AML-193 (cell line): ENCODE results near the gene TEF.
"Not testable (repeated sequence)": the region's sequence is repeated elsewhere in the genome, so short reads cannot be mapped to it uniquely, and the experiment has no call there.

Experiments used
- DNase-seq, 2 experiments: peaks; one replicate each; lab custom pipeline; 2025; lab: John Stamatoyannopoulos, UW

TEF gene

DNA sequence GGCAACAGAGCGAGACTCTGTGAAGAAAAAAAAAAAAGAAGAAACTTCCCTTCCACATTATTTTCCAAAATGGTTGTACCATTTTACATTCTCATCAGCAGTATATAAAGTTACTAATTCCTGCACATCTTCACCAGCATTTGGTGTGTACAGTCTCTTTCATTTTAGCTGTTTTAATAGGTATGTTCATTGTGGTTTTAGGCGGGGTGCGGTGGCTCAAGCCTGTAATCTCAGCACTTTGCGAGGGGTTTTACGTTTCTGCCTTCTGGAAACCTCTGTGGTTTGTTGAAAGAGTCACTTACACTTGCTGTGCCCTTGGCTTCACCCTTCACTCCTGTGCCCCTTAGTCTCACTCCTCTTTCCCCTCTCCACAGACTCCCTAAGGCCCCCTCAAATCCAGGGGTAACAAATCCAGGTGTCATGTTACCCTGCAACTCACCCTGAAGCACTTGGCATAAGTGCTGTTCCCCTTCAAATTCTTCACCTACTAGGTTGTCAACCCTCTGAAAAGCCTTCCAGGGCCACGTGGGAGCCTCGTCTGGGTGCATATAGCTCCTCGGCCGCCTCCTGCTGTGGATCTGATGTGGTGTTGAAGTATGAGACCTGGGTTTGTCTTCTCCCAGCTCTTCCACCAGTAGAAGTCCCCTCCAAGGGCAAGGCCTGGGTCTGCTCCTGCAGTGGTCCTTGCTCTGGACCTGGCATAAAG, 44.1 kb downstream of the TEF start:
- DNase-seq, result no peak

- no peak for DNase-seq
Measured at GRCh38 chr22:41429232-41429950, 47.6 kb downstream of the TEF start.

DNA sequence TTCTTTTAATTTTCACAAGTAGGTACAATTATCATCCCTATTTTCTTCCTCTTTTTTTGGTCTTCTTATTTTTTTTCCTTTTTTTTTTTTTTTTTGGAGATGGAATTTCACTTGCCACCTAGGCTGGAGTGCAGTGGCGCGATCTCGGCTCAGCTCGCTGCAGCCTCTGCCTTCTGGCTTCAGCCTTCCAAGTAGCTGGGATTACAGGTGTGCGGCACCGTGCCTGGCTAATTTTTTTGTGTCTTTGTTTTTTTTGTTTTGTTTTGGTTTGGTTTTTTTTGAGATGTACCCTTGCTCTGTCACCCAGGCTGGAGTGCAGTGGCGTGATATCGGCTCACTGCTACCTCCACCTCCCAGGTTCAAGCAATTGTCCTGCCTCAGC, 48.2 kb downstream of the TEF start:
- no peak for DNase-seq

- DNase-seq, result no peak
Measured at GRCh38 chr22:41431656-41432055, 49.9 kb downstream of the TEF start.

GRCh38 chr22:41433480-41433879, 51.7 kb downstream of the TEF start:
- not testable (repeated sequence) for DNase-seq

- not testable (repeated sequence) for DNase-seq
Measured at GRCh38 chr22:41434361-41435003, 52.7 kb downstream of the TEF start.

GRCh38 chr22:41435560-41435959, 53.8 kb downstream of the TEF start:
- no peak for DNase-seq

DNA sequence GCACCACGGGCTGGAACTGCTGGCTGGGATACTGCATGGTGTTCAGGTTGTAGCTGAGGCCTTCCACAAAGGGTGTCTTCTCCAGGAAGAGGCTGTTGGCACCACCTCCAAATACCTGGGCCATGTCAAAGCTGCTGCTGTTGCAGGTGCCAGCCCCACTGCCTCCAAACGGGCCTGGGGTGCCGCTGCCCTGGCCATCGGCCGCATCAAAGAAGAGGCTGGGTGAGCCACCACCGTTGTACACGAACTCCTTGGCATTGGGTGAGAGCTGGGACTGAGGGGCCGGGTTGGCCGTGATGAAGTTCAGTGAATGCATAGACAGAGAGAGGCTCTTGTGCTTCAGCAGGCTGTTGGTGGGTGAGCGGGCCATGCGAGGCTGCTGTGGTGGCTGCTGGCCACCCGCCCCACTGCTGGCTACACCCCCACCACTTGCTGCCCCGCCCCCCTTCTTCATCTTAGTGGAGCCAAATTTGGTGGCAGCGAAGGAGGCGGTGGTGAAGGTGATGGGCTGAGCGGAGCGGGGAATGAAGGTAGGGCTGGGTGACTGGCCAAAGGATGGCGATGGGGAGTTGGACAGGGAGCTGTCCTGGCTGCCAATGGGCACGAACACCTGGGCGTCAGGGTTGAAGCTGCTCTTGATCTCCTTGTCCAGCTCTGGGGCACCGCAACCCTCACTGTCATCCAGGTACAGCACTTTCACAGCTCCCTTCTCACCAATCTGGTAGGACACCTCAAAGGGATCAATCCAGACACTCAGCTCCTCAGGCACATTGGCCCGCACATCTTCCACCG, 54.8 kb downstream of the TEF start:
- no peak for DNase-seq

DNA sequence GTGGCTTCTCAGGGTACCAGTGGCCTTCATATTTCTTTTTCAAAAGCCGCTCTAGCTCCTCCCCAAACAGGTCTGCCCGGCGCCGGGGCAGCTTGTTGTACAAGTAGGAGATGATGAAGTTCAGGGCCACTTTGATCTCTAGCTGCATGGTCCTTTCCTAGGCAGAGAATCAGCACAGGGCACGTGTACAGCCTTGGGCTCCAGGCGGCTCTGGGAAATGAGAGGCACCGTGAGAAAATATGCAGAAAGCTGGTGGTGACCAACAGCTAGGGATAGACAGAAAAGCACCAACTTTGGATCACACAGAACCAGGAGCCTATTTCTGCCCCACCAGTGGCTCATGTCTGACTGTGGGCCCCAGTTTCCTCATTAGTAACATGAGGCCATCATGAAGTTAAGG, 55.5 kb downstream of the TEF start:
- DNase-seq, result no peak

- not testable (repeated sequence) for DNase-seq
Measured at GRCh38 chr22:41440511-41440910, 58.8 kb downstream of the TEF start.

- DNase-seq, result no peak
Measured at GRCh38 chr22:41442240-41442792, 60.6 kb downstream of the TEF start.

- peak; percentile 93 for DNase-seq
Measured at GRCh38 chr22:41444360-41445128, 62.8 kb downstream of the TEF start.

DNA sequence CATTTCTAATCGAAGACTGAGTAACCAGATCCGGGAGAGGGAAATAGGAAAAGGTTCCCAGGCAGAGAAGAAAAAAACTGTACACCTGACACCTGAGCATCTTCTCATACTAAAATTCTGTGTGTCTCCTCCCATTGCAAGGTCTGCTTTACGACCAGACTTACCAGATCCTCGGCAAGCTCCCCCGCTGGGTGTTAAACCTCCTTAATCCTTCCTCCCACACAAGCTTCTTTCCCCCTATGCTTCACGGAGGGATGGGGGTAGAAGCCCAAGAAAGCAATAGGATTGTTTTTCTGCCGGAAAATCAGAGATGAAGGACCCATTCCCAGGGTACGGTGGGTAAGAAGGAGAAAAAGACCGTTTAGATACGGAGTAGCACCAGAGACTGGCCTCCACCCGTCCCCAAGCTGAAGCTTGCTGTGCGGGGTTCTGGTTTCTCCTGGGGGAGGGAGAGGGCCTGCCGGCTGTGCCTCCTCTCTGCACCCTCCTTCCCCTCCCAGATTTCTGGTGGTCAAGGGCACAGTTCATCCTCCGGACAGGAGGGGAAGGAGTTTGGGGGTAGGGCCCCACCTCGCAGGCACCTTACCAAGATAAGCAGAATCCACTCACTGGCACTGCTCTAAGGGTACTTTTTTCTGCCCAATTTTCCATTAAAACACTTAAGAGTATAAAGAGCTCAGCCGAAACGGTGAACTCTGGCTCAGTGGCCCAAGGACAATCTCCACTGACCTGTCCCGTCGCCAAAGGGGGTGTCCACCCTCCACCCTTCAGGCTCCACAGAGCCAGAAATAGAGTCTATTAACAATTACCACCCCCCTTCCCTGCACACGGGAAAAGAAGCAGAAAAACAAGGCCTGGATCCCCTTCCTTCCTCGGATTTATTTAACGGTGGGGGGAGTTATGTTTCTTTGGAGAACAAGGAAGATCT, 63.7 kb downstream of the TEF start:
- peak in 1 of 2 experiments; percentile 7 for DNase-seq

DNA sequence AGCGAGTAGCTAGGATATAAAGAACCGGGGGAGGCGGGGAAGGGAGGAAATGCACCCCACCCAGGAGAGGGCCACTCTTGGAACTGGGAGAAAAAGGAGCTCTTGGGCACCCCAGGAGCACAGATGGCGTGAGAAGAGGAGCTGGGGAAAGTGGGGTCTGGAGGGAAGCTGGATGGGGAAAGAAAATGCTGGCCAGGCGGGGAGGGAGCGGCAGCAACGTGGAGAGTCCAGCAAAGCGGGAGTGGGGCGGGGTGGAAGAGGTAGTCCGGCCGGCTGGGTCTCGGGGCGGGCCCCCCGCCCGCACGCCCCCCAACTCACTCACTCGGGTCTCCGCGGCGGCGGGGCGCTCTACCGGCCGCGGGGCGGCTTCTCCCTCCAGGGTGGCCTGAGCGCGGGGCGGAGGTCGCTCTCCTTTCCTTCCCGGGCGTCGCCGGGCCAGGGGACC, 64.3 kb downstream of the TEF start:
- no peak for DNase-seq

DNA sequence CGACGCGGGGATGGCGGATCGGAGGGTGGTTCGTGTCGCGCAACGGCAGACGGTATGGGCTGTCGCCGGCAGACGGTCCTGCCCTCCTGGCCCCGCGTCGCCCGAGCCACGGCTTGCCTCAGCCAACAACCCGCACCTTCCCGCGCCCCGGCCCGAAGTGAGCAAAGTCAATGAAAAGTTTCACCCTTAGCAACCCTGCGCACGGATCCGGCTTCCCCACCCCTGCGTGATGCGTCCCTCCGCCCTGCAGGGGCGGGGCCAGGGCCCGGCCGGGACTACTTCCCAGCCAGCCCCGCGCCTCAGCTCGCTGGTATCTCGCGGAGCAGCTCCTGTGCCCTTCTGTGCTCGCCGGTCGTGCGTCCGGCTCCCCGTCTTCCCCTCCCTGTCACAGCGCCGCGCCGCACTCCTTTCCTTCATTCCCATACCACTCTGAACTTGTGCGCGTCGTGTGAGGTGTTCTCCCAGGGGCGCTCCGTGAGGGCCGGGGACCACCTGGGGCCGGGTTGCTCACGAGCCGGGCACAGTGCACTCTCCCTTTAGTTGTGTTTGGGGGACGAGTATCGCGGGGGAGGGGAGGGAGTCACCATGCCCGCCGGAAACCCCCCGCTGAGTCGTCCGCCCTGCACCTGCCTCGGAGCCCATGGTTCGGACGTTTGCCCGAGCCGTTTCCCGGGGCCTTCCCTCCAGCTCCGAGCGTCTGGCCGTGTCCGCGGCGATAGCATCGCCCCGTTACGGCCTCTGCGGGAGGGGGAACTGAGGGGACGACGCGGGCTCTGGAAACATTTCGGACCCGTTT, 65.1 kb downstream of the TEF start, which contains the start of gene TOB2:
Gene TOB2, minus strand, starts transcription at position 163 of the 796 bp plus-strand sequence. CDS start 9,456 bp downstream, outside the sequence.
- peak; percentile 79 for DNase-seq

GRCh38 chr22:41447435-41448188, 65.9 kb downstream of the TEF start:
- peak; percentile 26 to 44 for DNase-seq

GRCh38 chr22:41448189-41448808, 66.6 kb downstream of the TEF start:
- peak; percentile 95 to 98 for DNase-seq
